ENCODE measurements around the gene AAK1. TPM values are rescaled to one million over a fixed set of nuclear protein-coding genes. Genes with fewer than 3 reads are reported as not detected.

The AAK1 gene
- total and polyA plus RNA-seq, 2 experiments from 2014 or later: 39.0 to 52.4 TPM

DNA sequence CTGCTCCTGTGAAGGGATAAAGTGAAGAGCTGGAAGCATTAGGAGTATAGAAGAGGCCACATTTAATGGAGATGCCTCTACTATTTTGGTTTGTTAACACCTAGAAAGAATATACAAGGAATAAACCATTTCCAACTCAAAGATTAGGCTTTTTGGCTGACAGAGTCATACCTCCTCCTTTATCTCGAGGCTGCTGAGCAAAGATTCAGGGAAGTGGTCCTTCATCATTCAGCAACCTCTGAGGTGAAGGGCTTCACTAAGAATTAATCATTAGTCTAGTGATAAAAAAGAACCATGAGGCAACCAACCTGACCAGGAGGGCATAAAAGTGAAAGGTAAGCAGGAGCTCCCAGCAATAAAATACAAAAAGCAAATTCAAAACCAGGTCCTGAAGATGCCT is 25.8 kb downstream of the AAK1 start:
- no peak for DNase-seq (ENCODE audit: low spot score)
- Histone ChIP-seq H3K27ac (ENCODE audit: low read depth) (no peak overlapping the region), H3K27me3 (ENCODE audit: insufficient read depth) (no peaks in the 10 kb centered on the region), H3K4me1 (ENCODE audit: insufficient read depth) (peaks cover 6% of the 10 kb centered on the region), H3K36me3 (ENCODE audit: insufficient read depth) (no peaks in the 10 kb centered on the region), H3K9me2 (ENCODE audit: insufficient read depth) (peaks cover 6% of the 10 kb centered on the region; the same call in 1 of the 2 replicates), H2AFZ (no peak overlapping the region), H4K20me1 (replicated peaks; ENCODE audit: insufficient read depth) (peaks cover 12% of the 10 kb centered on the region; the same call in 1 of the 2 replicates), H3K4me2 (no peak overlapping the region), H3K4me3 (no peak overlapping the region), H3F3A (replicated peaks; ENCODE audit: low read depth) (no peaks in the 10 kb centered on the region), H3K79me2 (replicated peaks; ENCODE audit: insufficient read depth) (peaks cover 61% of the 10 kb centered on the region)
- H3K4me1 Mint-ChIP-seq: no peaks in the 10 kb centered on the region
- peaks cover 10% of the 10 kb centered on the region for H3K36me3 Mint-ChIP-seq (ENCODE audit: low read depth)
- no peak for ATAC-seq
- H3K9me3 Mint-ChIP-seq: no peaks in the 10 kb centered on the region
- no peak overlapping the region for H3K4me3 Mint-ChIP-seq
- H3K27me3 Mint-ChIP-seq (ENCODE audit: insufficient read depth, low read depth, poor library complexity): peaks cover 2% of the 10 kb centered on the region
- no peak for TF ChIP-seq EZH2phosphoT487 (IDR thresholded peaks at IDR 0.05; ENCODE audit: unreplicated experiment)
- TF ChIP-seq STAT1 (IDR thresholded peaks at IDR 0.05; ENCODE audit: unreplicated experiment): no peak
- TF ChIP-seq, protein P1, sequence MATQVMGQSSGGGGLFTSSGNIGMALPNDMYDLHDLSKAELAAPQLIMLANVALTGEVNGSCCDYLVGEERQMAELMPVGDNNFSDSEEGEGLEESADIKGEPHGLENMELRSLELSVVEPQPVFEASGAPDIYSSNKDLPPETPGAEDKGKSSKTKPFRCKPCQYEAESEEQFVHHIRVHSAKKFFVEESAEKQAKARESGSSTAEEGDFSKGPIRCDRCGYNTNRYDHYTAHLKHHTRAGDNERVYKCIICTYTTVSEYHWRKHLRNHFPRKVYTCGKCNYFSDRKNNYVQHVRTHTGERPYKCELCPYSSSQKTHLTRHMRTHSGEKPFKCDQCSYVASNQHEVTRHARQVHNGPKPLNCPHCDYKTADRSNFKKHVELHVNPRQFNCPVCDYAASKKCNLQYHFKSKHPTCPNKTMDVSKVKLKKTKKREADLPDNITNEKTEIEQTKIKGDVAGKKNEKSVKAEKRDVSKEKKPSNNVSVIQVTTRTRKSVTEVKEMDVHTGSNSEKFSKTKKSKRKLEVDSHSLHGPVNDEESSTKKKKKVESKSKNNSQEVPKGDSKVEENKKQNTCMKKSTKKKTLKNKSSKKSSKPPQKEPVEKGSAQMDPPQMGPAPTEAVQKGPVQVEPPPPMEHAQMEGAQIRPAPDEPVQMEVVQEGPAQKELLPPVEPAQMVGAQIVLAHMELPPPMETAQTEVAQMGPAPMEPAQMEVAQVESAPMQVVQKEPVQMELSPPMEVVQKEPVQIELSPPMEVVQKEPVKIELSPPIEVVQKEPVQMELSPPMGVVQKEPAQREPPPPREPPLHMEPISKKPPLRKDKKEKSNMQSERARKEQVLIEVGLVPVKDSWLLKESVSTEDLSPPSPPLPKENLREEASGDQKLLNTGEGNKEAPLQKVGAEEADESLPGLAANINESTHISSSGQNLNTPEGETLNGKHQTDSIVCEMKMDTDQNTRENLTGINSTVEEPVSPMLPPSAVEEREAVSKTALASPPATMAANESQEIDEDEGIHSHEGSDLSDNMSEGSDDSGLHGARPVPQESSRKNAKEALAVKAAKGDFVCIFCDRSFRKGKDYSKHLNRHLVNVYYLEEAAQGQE (IDR thresholded peaks at IDR 0.05; ENCODE audit: unreplicated experiment): no peak
- no peak for TF ChIP-seq JUNB (IDR thresholded peaks at IDR 0.05; ENCODE audit: unreplicated experiment)
- TF ChIP-seq, protein P2, sequence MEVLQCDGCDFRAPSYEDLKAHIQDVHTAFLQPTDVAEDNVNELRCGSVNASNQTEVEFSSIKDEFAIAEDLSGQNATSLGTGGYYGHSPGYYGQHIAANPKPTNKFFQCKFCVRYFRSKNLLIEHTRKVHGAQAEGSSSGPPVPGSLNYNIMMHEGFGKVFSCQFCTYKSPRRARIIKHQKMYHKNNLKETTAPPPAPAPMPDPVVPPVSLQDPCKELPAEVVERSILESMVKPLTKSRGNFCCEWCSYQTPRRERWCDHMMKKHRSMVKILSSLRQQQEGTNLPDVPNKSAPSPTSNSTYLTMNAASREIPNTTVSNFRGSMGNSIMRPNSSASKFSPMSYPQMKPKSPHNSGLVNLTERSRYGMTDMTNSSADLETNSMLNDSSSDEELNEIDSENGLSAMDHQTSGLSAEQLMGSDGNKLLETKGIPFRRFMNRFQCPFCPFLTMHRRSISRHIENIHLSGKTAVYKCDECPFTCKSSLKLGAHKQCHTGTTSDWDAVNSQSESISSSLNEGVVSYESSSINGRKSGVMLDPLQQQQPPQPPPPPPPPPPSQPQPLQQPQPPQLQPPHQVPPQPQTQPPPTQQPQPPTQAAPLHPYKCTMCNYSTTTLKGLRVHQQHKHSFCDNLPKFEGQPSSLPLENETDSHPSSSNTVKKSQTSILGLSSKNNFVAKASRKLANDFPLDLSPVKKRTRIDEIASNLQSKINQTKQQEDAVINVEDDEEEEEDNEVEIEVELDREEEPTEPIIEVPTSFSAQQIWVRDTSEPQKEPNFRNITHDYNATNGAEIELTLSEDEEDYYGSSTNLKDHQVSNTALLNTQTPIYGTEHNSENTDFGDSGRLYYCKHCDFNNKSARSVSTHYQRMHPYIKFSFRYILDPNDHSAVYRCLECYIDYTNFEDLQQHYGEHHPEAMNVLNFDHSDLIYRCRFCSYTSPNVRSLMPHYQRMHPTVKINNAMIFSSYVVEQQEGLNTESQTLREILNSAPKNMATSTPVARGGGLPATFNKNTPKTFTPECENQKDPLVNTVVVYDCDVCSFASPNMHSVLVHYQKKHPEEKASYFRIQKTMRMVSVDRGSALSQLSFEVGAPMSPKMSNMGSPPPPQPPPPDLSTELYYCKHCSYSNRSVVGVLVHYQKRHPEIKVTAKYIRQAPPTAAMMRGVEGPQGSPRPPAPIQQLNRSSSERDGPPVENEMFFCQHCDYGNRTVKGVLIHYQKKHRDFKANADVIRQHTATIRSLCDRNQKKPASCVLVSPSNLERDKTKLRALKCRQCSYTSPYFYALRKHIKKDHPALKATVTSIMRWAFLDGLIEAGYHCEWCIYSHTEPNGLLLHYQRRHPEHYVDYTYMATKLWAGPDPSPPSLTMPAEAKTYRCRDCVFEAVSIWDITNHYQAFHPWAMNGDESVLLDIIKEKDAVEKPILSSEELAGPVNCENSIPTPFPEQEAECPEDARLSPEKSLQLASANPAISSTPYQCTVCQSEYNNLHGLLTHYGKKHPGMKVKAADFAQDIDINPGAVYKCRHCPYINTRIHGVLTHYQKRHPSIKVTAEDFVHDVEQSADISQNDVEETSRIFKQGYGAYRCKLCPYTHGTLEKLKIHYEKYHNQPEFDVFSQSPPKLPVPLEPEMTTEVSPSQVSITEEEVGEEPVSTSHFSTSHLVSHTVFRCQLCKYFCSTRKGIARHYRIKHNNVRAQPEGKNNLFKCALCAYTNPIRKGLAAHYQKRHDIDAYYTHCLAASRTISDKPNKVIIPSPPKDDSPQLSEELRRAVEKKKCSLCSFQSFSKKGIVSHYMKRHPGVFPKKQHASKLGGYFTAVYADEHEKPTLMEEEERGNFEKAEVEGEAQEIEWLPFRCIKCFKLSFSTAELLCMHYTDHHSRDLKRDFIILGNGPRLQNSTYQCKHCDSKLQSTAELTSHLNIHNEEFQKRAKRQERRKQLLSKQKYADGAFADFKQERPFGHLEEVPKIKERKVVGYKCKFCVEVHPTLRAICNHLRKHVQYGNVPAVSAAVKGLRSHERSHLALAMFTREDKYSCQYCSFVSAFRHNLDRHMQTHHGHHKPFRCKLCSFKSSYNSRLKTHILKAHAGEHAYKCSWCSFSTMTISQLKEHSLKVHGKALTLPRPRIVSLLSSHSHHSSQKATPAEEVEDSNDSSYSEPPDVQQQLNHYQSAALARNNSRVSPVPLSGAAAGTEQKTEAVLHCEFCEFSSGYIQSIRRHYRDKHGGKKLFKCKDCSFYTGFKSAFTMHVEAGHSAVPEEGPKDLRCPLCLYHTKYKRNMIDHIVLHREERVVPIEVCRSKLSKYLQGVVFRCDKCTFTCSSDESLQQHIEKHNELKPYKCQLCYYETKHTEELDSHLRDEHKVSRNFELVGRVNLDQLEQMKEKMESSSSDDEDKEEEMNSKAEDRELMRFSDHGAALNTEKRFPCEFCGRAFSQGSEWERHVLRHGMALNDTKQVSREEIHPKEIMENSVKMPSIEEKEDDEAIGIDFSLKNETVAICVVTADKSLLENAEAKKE (CRISPR knock-in tag; IDR thresholded peaks at IDR 0.05): no peak
- TF ChIP-seq CREB1 (CRISPR knock-in tag; IDR thresholded peaks at IDR 0.05; ENCODE audit: low read depth): no peak
- no peak for TF ChIP-seq POLR2AphosphoS5 (IDR thresholded peaks at IDR 0.05; ENCODE audit: low read depth)
- H3K27ac Mint-ChIP-seq: no peak overlapping the region

Measured in GM23338 (cell line).